ENCODE measurements around the gene WDFY3.

- TF ChIP-seq CTCF (IDR thresholded peaks at IDR 0.05) (no peak), EZH2phosphoT487 (IDR thresholded peaks at IDR 0.05) (no peak), EZH2 (IDR thresholded peaks at IDR 0.05) (no peak)
Measured at GRCh38 chr4:84917869-84918600, 48.5 kb downstream of the WDFY3 start.
